HEK293T (cell line): ENCODE measurements around the gene SSR1.

Experiments used
- ARNT ChIP-seq: fragments of 450-650 bp; IDR thresholded peaks from 2 replicates; pipeline ENCODE4 v1.6.1; 2017; ENCODE audit warnings: mild to moderate bottlenecking
- BHLHE40 ChIP-seq: fragments of 450-650 bp; IDR thresholded peaks from 2 replicates; pipeline ENCODE4 v1.6.1; 2016; ENCODE audit warnings: mild to moderate bottlenecking, moderate library complexity, borderline replicate concordance
- ELF4 ChIP-seq: fragments of 450-650 bp; IDR thresholded peaks from 2 replicates; pipeline ENCODE4 v1.6.1; 2017; ENCODE audit warnings: antibody characterized with exemption
- FOXA1 ChIP-seq: fragments of 450-650 bp; IDR thresholded peaks from 2 replicates; pipeline ENCODE4 v1.6.1; 2016; ENCODE audit warnings: mild to moderate bottlenecking
- FOXK2 ChIP-seq: fragments of 450-650 bp; IDR thresholded peaks from 2 replicates; pipeline ENCODE4 v1.6.1; 2016; ENCODE audit warnings: mild to moderate bottlenecking
- FOXM1 ChIP-seq: fragments of 450-650 bp; IDR thresholded peaks from 2 replicates; pipeline ENCODE4 v1.6.1; 2017; ENCODE audit warnings: mild to moderate bottlenecking, borderline replicate concordance
- HDGF ChIP-seq: fragments of 450-650 bp; IDR thresholded peaks from 2 replicates; pipeline ENCODE4 v1.6.1; 2017; ENCODE audit warnings: antibody characterized with exemption, borderline replicate concordance
- L3MBTL2 ChIP-seq: fragments of 450-650 bp; conservative IDR thresholded peaks from 2 replicates; pipeline ENCODE4 v1.6.1; 2016; ENCODE audit warnings: mild to moderate bottlenecking
- NFRKB ChIP-seq: fragments of 450-650 bp; IDR thresholded peaks from 2 replicates; pipeline ENCODE4 v1.6.1; 2016; ENCODE audit warnings: mild to moderate bottlenecking, moderate library complexity
- SP1 ChIP-seq: fragments of 450-650 bp; IDR thresholded peaks from 2 replicates; pipeline ENCODE4 v1.6.1; 2017
- SUZ12 ChIP-seq: fragments of 450-650 bp; IDR thresholded peaks from 2 replicates; pipeline ENCODE4 v1.6.1; 2016; ENCODE audit warnings: mild to moderate bottlenecking
- TARDBP ChIP-seq: fragments of 450-650 bp; IDR thresholded peaks from 2 replicates; pipeline ENCODE4 v1.6.1; 2016
- ZNF384 ChIP-seq: fragments of 450-650 bp; IDR thresholded peaks from 2 replicates; pipeline ENCODE4 v1.6.1; 2016

DNA sequence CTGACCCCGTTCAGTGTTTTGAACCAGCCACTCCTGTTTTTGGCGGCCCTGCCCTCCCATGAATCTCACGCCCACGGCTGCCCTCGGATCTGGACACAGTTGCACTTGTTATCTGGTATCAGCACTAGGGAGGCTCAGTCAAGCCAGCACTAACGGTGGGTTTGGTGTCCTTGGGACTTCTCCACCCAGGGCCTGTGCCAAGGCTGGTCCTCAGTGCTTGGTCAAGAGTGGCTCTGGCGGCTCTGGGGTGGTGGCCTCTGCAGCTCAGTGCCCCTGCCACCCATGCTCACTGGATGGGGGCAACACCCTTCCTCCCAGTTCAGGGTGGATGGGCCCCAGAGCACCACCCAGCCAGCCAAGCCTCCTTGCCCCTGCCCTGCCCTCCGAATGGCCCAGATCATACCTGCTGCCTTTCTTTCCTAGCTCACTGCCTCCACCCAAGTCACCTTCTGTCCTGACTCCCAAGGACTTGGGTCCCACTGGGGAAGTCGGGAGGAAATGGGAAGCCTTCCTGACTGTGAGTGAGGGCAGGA, 54.7 kb downstream of the SSR1 start:
- TF ChIP-seq TARDBP (no peak), NFRKB (no peak), BHLHE40 (no peak), ARNT (no peak), SP1 (no peak), FOXK2 (no peak), HDGF (no peak), ELF4 (no peak), L3MBTL2 (no peak), FOXM1 (no peak), ZNF384 (no peak), SUZ12 (no peak), FOXA1 (no peak)
